EH (cell line): ENCODE data around the gene NRDE2.
"Not testable (repeated sequence)": the region's sequence is repeated elsewhere in the genome, so short reads cannot be mapped to it uniquely, and the experiment has no call there.

Experiments used
- DNase-seq: peaks from one replicate; pipeline ENCODE4 v3.0.0-alpha.2; 2015; ENCODE audit warnings: low read depth

The NRDE2 gene

GRCh38 chr14:90341784-90342183, 10.0 kb upstream of the NRDE2 start:
- DNase-seq = no peak

- not testable (repeated sequence) for DNase-seq
Measured at GRCh38 chr14:90341232-90341631, 9.5 kb upstream of the NRDE2 start.

GRCh38 chr14:90336985-90337384, 5.2 kb upstream of the NRDE2 start:
- no peak for DNase-seq

GRCh38 chr14:90336401-90336800, 4.7 kb upstream of the NRDE2 start:
- DNase-seq = no peak

GRCh38 chr14:90332271-90332584, 487 bp upstream of the NRDE2 start:
- no peak for DNase-seq

- no peak for DNase-seq
Measured at GRCh38 chr14:90330203-90331196, 1.2 kb downstream of the NRDE2 start.

GRCh38 chr14:90321891-90322290, 9.8 kb downstream of the NRDE2 start:
- DNase-seq = no peak

GRCh38 chr14:90319634-90320541, 11.9 kb downstream of the NRDE2 start:
- no peak for DNase-seq

- peak; percentile 76 for DNase-seq
Measured at GRCh38 chr14:90319173-90319572, 12.6 kb downstream of the NRDE2 start.

- no peak for DNase-seq
Measured at GRCh38 chr14:90318016-90318415, 13.7 kb downstream of the NRDE2 start.

GRCh38 chr14:90317286-90317685, 14.5 kb downstream of the NRDE2 start:
- no peak for DNase-seq

- DNase-seq = no peak
Measured at GRCh38 chr14:90308561-90308960, 23.2 kb downstream of the NRDE2 start.

- DNase-seq = no peak
Measured at GRCh38 chr14:90305176-90305601, 26.6 kb downstream of the NRDE2 start.

- no peak for DNase-seq
Measured at GRCh38 chr14:90304502-90304901, 27.2 kb downstream of the NRDE2 start.

GRCh38 chr14:90303473-90303872, 28.3 kb downstream of the NRDE2 start:
- no peak for DNase-seq

- no peak for DNase-seq
Measured at GRCh38 chr14:90302529-90303303, 29.0 kb downstream of the NRDE2 start.

GRCh38 chr14:90301668-90302090, 30.1 kb downstream of the NRDE2 start:
- peak; percentile 71 for DNase-seq

GRCh38 chr14:90301122-90301521, 30.6 kb downstream of the NRDE2 start:
- no peak for DNase-seq

GRCh38 chr14:90300611-90301047, 31.1 kb downstream of the NRDE2 start:
- peak; percentile 37 for DNase-seq

- no peak for DNase-seq
Measured at GRCh38 chr14:90299408-90299807, 32.3 kb downstream of the NRDE2 start.

- no peak for DNase-seq
Measured at GRCh38 chr14:90297876-90298629, 33.7 kb downstream of the NRDE2 start.
